ENCODE measurements around the gene DDIT4L. TPM values are rescaled to one million over a fixed set of nuclear protein-coding genes. Genes with fewer than 3 reads are reported as not detected.

Gene DDIT4L
- total and polyA plus RNA-seq, 10 of the 15 experiments (the other 5 are each of a cell fraction or from before 2014, with no cell fraction given) = 0.02 to 0.08 TPM; not detected in 8

- no peak overlapping the region for H3K9ac ChIP-seq (ENCODE audit: control insufficient read depth, insufficient read depth, low read length)
- POLR2A ChIA-PET = no interaction called here
- SMC1A ChIA-PET (ENCODE audit: uncharacterized antibody, unreplicated experiment) = interaction anchor here (1.2 to 1.4 kb wide), 2 partner anchors 9 to 132 kb away, joined by 3 to 4 read pairs; no protein-coding TSS in a partner anchor
- H4K20me1 ChIP-seq (ENCODE audit: control insufficient read depth, insufficient read depth) = no peaks in the 10 kb centered on the region
- H2AFZ ChIP-seq (ENCODE audit: control insufficient read depth, low read depth, low read length) = no peak overlapping the region
- intact Hi-C loops (cut with micrococcal nuclease; ENCODE audit: unreplicated experiment) (no loop called here), in situ Hi-C loops (cut with MboI) (no loop called here)
- CTCF ChIA-PET = interaction anchor here (1.3 to 1.6 kb wide), 2 partner anchors 13 to 131 kb away, joined by 3 to 4 read pairs; no protein-coding TSS in a partner anchor
- ATAC-seq = no peak
- H3K4me2 ChIP-seq (ENCODE audit: control insufficient read depth, insufficient read depth) = no peak overlapping the region
- no peak for FAIRE-seq
- no peak for DNase-seq (ENCODE audit: low read depth, low spot score)
- RAD21 ChIA-PET (ENCODE audit: unreplicated experiment) = no interaction called here
- no TSS peak for BruUV-seq (replicated peaks)
- no peaks in the 10 kb centered on the region for H3K36me3 ChIP-seq (ENCODE audit: control insufficient read depth in 2 of 2, insufficient read depth in 2 of 2, low read length in 1 of 2)
- no peaks in the 10 kb centered on the region for H3K79me2 ChIP-seq (ENCODE audit: control insufficient read depth, insufficient read depth, low read length)
- H3K27ac ChIP-seq (ENCODE audit: control insufficient read depth, insufficient read depth) = no peak overlapping the region
- H3K9me3 ChIP-seq (replicated peaks; ENCODE audit: control insufficient read depth, insufficient read depth, low read length) = no peaks in the 10 kb centered on the region; the same call in 2 of the 3 replicates
- no peaks in the 10 kb centered on the region for H3K4me1 ChIP-seq (ENCODE audit: control insufficient read depth, insufficient read depth, low read length)
- H3K4me3 ChIP-seq = no peak overlapping the region
- H3K27me3 ChIP-seq (replicated peaks in 1 of 2; ENCODE audit: control insufficient read depth in 2 of 2, insufficient read depth in 2 of 2, low read length in 1 of 2) = no peaks in the 10 kb centered on the region
- no peak for TF ChIP-seq BACH1 (IDR thresholded peaks at IDR 0.05; ENCODE audit: borderline replicate concordance)
- no peak for TF ChIP-seq EP300 (IDR thresholded peaks at IDR 0.05; ENCODE audit: borderline replicate concordance in 1 of 2, control insufficient read depth in 1 of 2, low read depth in 2 of 2, low read length in 2 of 2)
- no peak for TF ChIP-seq POLR2AphosphoS2 (IDR thresholded peaks at IDR 0.05; ENCODE audit: low read depth, low read length)
- no peak for TF ChIP-seq FOS (IDR thresholded peaks at IDR 0.05; ENCODE audit: borderline replicate concordance, extremely low read depth, insufficient read length)
- no peak for TF ChIP-seq CUX1 (IDR thresholded peaks at IDR 0.05; ENCODE audit: insufficient replicate concordance, low read depth, low read length)
- TF ChIP-seq RB1 (IDR thresholded peaks at IDR 0.05; ENCODE audit: borderline replicate concordance) = no peak
- TF ChIP-seq STAT3 (IDR thresholded peaks at IDR 0.05; ENCODE audit: low read depth, low read length) = no peak
- TF ChIP-seq PRDM15 (CRISPR knock-in tag; IDR thresholded peaks at IDR 0.05) = no peak
- no peak for TF ChIP-seq SIN3A (IDR thresholded peaks at IDR 0.05; ENCODE audit: low read depth, low read length)
- TF ChIP-seq ASH2L (IDR thresholded peaks at IDR 0.05; ENCODE audit: borderline replicate concordance, low read depth) = no peak
- TF ChIP-seq MEF2A (IDR thresholded peaks at IDR 0.05; ENCODE audit: insufficient read depth, low read depth, low read length) = no peak
- TF ChIP-seq BCLAF1 (IDR thresholded peaks at IDR 0.05) = no peak
- TF ChIP-seq SUZ12 (IDR thresholded peaks at IDR 0.05; ENCODE audit: unreplicated experiment) = no peak
These were observed 34.5 kb upstream of the DDIT4L start for GRCh38 chr4:100224721-100225120.
